GM19193 (cell line): ENCODE results near the gene EXOC3L4.

ENCODE experiments used
- POLR2A ChIP-seq: IDR thresholded peaks from 4 replicates; pipeline ENCODE4 v1.6.1; 2011; ENCODE audit not compliant: insufficient read depth, insufficient read length; ENCODE audit errors: extremely low read depth

Gene EXOC3L4

GRCh38 chr14:103108749-103109207 is 14.3 kb downstream of the EXOC3L4 start:
- TF ChIP-seq POLR2A = no peak

- no peak for TF ChIP-seq POLR2A
Observed at GRCh38 chr14:103109535-103110441, 15.3 kb downstream of the EXOC3L4 start.

- no peak for TF ChIP-seq POLR2A
Observed at GRCh38 chr14:103110681-103111231, 16.2 kb downstream of the EXOC3L4 start.

- TF ChIP-seq POLR2A = no peak
Observed at GRCh38 chr14:103111232-103111868, 16.8 kb downstream of the EXOC3L4 start.

GRCh38 chr14:103112400-103113243 is 18.1 kb downstream of the EXOC3L4 start:
- TF ChIP-seq POLR2A = no peak

- no peak for TF ChIP-seq POLR2A
Observed at GRCh38 chr14:103113303-103113702, 18.8 kb downstream of the EXOC3L4 start.

GRCh38 chr14:103113774-103114173 is 19.2 kb downstream of the EXOC3L4 start:
- TF ChIP-seq POLR2A = no peak

GRCh38 chr14:103115845-103116572 is 21.5 kb downstream of the EXOC3L4 start:
- TF ChIP-seq POLR2A = no peak

- no peak for TF ChIP-seq POLR2A
Observed at GRCh38 chr14:103116636-103117035, 22.1 kb downstream of the EXOC3L4 start.

GRCh38 chr14:103118018-103118662 is 23.6 kb downstream of the EXOC3L4 start:
- TF ChIP-seq POLR2A = no peak

- TF ChIP-seq POLR2A = no peak
Observed at GRCh38 chr14:103118663-103119404, 24.3 kb downstream of the EXOC3L4 start.

- no peak for TF ChIP-seq POLR2A
Observed at GRCh38 chr14:103121121-103121845, 26.8 kb downstream of the EXOC3L4 start.
